ENCODE measurements around the gene GSTO1.

Gene GSTO1

DNA sequence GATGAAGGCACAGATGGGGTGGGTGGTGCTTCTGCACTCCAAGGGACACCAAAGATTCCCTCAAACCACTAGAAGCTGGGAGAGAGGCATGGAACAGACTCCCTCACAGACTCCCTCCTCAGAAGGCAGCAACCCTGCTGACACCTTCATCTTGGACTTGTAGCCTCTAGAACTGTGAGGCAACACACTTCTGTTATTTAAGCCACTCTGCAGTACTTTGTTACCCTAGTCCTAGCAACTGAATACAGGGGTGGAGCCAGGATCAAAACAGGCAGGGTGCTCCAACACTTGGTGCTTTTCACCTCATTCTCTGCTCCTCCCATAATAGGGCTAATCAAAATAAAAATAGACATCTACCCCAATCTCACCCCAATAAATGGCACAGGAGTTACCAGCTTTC lies 2.3 kb upstream of the GSTO1 start:
- no peak for DNase-seq

DNA sequence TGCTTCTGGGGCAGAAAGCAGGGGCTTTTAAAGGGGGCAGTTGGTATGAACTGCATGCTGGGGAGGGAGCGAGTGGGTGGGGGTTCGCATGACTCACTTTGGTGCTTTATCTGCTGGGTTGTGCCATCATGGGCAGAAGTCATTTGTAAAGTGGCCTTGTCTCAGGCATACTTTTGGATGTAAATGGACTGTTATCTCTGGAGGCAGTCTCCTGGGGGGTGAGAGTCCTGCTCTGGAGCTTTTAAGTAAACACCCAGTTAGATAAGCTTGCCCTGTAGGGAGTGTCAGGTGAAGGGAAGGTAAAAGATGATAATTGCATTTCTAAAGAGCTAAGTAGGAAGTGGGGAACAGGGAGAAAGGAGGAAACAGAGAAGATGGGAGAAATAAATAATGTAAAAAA lies 1.6 kb upstream of the GSTO1 start:
- DNase-seq: no peak

DNA sequence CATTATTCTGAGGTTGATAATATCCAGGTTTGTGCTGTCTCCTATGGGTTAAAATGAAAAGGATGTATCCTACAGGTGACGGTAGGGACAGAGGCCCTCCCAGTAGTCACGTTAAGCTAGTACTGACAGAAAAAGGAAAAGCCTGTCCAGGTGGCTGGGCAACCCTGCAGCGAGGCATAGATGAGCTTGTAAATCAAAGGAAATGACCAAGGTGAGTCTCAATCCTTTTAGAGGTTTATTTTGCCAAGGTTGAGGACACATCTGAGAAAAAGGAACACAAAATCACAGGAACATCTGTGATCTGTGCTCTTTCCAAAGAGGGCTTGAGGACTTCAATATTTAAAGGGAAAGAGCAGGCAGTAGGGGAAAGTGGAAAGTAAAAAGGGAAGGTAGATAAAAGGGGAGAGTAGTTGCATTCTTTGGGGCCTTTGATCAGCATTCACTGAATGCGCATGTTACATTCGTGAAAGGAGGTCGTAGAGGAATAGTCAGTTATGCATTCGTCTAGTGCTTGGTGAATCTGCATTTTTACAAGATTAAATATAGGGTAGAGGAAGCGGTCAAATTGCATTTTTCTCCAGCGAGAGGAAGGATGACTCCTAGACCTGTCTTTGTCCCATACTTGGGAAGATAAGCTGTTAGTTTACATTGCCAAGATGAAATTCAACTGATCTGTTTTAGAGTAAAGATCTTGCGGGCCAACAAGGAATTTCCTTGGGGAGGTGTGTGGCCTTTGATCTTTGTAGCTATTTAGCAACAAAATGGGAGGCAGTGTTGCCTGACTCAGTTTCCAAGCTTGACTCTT lies 884 bp upstream of the GSTO1 start:
- DNase-seq: no peak

DNA sequence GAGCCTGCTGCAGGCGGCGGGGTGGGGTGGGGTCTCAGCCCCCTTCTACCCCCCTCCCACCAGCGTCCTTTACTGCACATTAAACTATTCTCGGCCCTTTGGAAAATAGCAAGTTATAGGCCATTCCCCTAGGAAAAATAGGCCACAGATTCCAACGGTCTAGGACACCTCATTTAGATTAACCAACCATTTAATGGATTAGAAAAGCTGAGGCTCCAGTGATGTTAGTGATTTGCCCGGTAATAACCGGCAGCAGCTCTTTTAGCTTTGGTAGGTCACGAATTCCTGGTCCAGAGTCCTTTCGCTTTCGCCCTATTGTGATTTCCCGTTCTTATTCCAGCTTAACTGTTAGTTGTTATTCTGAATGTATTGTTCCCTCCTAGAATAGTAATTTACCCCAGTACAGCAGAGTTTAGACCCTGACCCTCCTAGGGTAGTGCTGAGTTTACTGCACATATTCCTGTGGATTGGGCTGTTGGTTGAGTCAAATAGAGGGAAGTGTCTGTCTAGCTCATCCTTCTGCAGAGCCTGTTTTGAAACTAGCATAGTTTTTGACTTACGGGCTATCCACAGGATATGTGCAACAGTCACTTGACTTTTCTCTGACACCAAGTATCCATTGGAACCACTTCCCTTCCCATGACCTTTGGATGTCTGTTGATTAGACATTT lies 754 bp downstream of the GSTO1 start:
- no peak for DNase-seq

DNA sequence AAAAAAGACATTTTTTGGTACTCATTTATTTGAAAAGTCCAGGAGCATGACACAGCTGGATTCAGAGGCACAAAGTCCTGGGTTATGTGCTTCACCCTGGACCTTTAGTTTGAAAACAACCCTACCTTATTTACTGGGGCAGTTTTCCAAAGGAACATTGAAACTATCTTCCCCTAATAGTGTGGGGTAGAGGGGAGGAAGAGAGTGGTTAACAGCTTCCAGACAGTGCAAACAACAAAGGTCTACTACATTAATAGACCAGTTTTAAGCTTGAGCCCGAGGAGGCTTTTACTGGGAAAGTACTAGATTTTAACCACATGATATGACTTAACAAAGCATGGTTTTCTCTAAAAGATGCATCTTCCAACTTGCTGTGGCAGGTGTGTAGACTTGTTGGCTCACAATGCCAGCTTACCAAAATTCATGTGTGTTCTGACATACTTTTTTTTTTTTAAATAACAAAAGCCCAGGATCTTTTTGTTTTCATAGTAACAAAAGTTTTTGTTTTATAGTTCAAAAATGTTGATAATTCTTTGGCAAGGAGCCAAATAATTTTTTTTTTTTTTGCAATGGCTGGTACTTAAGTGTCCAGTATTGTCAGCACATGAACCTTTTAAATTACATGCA lies 1.8 kb downstream of the GSTO1 start:
- no peak for DNase-seq

DNA sequence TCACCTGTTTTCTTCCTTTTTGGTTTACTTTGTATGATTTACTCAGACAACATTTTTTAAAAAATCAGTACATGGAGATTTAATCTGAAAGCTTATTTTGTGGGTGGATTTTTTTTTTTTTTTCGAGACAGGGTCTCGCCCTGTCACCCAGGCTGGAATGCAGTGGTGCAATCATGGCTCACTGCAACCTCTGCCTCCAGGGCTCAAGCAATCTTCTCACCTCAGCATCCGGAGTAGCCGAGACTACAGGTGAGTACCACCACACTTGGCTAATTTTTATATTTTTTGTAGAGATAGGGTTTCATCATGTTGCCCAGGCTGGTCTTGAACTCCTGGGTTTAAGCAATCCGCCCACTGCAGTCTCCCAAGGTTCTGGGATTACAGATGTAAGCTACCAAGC lies 2.5 kb downstream of the GSTO1 start:
- DNase-seq: no peak

DNA sequence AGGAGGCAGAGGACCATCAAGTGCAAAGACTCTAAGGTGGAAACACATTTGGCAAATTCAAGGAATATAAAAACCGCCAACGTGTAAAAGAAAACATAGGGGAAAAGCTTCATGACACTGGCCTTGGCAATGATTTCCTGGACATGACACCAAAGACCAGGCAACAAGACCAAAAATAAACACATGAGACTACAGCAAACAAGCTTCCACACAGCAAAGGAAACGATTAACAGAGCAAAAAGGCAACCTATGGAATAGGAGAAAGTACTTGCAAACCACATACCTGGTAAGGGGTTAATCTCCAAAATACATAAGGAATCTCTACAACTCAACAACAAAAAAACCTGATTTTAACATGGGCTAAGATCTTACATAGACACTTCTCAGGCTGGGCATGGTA lies 3.5 kb downstream of the GSTO1 start:
- no peak for DNase-seq

DNA sequence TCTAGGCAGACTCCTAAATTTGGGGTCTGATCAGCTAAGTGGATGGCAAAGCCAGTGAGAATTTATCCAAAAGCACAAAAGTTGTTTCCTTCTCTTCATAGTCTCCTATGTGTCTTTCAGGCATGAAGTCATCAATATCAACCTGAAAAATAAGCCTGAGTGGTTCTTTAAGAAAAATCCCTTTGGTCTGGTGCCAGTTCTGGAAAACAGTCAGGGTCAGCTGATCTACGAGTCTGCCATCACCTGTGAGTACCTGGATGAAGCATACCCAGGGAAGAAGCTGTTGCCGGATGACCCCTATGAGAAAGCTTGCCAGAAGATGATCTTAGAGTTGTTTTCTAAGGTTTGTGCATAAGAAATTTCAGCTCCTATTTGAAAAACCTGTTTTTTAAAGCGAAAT lies 4.8 kb downstream of the GSTO1 start:
- DNase-seq: no peak

DNA sequence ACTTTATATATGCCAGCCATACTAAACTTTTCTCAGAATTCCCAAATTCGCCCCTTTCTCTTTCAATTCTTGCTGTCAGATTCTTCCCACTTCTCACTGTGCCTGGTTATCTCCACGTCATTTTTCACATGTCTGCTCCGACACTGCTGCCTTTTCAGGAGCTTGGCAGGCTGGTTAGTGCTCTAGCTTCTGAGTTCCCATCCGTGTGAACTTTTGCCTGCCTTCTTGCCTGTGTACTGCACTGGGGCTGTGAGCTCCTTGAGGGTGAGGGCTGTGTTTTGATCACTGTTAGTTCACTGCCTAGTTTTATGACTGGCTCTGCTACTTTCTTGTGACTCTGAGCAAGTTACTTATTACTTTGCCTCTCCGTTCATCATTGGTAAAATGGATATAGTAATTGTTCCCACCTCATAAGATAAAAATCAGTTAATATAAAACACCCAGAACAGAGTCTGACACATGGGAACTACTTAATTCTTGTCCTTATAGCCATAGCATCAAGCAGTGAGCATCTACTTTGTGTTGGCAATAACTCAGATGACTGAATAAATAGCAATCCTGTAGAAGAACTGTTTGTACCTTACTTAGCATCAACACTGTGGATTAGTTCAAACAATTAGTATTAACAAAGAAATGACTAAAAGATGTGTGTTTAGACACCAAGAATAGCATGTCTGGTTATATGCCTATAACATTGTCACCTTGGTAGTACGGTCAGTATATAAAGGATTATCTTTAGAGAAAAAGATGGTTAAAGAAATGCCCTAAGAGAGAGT lies 5.5 kb downstream of the GSTO1 start:
- no peak for DNase-seq

DNA sequence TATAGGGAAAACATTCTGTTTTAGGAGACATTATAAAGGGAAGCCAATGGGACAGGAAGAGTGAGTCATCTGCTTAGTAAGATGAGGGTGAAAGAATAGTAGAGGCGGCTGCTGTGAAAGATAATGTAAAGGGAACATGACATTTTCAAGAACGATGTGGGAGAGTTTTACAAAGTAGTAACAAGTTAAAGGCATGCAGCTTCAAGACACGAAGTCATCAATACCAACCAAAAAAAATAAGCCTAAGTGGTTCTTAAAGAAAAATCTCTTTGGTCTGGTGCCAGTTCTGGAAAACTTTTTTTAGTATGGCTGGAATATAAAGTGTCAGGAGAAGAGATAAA lies 6.1 kb downstream of the GSTO1 start:
- DNase-seq: no peak

DNA sequence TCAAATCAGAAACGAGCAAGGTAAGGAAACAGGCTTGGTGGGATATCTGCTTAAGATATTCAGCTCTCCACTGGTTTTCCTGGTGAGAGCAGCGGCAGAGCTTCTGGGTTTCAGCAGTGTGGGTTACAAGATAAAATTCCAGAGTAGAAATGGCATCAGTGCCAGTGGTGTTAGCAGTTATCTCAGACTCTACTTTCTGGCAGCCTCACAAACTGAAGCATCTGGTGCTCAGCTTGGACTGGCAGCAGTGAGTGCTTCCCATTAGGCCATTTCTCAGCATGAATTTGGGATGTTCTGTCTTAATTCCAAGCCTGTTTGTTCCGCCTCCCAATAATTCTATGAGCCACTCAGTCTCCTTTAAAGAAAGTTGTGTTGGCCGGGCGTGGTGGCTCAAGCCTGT lies 7.4 kb downstream of the GSTO1 start:
- DNase-seq: no peak

DNA sequence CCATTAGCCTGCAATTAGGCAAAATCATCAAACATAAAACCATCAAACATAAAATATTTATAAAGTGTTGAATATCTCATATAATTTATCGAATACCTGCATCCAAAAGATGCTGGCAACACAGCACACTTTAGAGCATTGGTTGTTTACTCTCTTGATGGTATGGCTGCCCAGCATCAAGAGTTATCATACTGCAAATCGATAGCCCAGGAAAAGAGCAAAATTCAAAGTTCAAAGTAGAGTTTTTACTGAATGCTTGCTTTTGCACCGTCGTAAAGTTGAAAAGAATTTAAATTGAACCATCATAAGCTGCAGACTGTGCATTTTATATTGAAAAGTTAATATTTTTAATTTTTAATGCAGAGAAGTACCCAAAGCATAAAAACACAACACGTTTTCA lies 10.1 kb downstream of the GSTO1 start:
- no peak for DNase-seq

DNA sequence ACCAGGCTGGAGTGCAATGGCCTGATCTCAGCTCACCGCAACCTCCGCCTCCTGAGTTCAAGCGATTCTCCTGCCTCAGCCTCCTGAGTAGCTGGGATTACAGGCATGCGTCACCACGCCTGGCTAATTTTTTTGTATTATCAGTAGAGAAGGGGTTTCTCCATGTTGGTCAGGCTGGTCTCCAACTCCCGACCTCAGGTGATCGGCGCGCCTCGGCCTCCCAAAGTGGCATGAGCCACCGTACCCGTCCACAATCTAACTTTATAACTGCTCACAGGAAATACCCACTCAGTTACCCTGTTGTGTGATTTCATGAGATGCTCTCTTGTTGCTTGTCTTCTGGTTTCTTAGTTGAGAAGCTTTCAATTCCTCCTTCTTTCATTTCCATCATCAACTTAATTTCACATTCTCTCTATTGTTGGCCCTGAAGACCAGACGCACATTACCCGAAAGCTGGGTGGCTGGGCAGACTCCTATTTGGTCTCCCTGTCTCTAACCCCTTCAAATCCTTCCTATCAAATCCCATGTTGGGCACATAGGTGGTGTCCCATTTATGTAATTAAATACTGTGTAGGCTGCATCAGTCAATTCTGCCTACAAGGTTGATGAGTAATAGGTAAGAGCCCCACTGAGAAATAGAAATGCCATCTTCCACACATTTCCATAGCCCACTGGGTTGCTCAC lies 13.2 kb downstream of the GSTO1 start:
- DNase-seq: no peak

DNA sequence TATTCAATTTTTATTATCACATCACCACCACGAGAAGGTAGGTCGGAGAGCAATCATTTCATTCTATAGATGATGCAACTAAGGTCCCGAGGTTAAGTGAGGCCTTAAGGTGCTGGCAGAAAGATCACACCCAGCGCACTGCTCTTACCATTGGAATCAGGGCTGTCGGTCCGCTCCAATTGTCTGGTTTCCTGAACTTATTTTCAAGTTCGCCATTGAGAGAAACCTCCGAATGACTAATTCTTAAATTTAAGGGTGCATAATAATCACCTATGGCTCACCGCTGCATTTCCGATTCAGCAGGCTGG lies 13.7 kb downstream of the GSTO1 start:
- no peak for DNase-seq

DNA sequence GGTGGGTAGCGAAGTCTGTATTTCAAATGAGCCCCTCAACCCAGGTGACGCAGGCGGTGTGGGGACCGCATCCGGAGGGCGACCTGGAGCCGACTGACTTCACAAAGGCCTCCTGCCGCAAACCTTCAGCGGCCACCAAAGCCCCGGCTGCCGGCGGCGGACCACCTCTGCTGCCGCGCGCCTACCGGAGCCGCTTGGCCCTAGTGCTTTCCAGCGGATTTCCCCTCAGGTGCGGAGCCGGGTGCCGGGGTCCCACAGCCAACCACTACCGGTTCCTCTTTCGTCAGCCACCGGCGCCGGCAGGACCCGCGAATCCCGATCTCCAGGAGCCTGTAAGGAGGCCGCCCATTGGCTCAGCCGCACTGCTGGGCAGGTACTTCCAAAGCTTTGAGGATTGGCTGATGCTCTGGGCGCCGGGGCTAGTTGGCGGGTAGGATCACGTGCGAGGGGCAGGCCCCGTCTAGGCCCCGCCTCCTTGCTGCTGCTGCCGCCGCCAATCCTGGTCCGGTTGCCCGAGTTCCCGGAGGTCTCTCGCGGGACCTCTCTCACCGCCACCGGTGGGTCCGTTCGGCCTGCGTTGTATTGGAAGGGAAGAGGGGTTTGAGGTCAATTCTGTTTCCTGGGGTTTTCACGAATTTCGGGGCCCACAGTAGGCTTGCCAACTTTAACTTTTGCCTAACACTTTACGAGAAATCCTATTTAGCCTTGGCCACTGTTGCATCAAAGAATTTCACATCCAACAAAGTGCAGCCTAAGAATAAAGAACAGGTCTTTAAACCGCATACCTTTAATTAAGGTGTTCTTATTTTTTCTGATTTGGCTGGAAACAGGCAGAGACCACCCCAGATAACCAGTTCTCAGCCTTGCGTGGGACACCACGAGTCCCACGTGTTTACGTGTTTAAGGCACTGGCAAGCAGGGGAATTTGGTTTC lies 14.3 kb downstream of the GSTO1 start, which contains the start of gene GSTO2:
TSS of gene GSTO2 (plus strand) at position 472 of the 933 bp plus-strand sequence. CDS start 5,732 bp downstream, outside the sequence.
- DNase-seq: peak; percentile 97

DNA sequence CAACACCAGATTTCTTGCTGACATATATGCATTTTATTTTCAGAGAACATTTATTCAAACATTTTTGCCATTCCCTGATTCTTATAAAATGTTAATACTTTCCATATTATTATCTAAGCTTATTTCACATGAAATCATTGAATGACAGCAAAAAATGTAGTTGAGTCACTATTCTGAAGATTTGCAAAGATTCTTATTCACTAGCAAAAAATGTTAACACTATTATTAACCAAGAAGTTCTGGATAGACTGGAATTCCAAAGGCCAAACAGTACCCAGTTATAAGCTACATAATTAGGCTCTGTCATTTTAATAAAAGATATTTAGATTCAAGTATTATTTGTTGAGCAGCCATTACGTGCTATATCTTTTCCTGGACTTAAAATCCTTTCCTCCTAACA lies 18.6 kb downstream of the GSTO1 start:
- no peak for DNase-seq

DNA sequence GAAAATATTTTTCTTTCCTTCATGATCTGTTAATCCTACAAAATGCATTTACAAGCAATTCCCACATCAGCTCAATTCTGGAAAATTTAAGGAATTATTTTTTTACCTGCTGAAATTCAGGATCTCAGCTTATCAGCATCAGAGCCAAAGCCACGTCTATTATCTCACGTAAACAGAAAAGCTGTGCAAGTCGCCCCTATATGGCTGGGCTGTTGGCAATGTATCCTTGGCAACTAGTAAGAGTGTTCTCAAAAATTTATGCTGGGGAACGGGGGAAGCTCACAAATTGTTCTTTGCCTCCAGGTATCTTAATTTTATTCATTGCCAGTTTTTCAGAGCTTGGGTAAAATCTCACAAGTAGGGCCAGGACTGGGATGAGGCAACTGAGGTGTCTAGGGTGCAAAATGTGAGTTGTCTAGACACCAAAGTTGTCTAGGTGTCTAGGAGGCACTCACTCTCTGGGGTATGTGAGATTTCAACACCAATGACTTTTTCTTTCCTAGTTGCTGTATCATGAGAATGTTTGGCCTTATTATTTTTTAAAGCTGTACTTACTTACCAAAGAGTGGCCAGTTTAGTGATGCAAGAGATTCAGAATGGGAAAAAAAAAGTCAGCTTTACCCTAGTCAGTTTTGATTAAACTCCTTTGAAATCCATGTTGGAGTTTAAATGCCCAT lies 19.3 kb downstream of the GSTO1 start:
- no peak for DNase-seq

DNA sequence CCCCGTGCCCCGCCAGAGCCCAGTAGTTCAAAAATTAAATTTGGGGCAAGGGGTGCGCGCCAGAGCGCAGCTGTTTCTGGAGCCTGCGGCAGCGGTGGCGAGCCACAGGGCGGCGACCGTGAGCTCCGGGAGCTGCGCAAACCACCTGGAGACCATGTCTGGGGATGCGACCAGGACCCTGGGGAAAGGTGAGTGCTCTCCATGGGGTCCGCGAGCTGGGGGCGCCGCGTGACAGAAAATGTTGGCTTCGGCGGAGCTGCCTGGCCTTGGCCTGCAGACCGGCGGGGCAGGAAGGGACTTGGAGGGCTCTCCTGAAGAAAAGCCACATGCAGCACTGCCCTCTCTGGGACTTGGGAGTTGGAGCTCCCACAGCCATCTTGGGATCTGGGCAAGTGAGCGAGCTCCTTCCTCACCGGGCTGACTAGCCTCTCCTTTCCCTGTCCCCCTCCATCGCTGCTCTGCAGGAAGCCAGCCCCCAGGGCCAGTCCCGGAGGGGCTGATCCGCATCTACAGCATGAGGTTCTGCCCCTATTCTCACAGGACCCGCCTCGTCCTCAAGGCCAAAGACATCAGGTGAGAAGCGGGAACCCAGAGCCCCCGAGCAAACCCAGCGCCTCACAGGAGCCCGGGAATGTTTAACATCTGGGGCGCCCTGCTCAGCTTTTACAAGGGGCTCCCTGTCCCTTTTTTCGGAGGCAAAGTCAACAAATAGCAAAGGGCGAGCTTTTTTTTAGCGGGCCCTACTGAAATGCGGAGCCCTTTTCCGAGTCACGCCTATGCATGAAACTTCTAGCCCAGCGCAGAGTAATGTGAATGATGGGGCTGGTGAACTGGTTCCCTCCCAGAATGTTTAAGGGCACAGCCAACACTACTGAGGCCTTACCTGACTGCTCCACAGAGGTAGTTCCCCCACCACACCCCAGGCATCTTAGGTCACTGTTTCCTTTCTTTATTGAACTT lies 20.4 kb downstream of the GSTO1 start:
- no peak for DNase-seq

DNA sequence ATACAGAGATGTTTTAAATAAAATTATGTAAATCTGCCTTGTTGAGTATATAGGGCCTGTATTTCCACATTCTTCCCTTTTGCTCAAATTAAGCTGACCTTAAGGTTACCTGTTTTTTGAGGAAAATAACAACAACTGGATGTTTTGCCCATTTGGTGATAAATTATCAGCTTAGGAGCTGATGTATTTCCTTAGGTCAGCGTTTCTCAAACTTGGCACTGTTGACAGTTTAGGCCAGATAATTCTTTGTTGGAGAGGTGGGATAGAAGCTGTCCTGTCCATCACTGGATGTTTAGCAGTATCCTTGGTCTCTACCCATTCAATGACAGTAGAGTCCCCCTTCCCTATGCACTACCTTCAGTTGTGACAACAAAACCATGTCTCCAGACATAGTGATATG lies 21.5 kb downstream of the GSTO1 start:
- no peak for DNase-seq

DNA sequence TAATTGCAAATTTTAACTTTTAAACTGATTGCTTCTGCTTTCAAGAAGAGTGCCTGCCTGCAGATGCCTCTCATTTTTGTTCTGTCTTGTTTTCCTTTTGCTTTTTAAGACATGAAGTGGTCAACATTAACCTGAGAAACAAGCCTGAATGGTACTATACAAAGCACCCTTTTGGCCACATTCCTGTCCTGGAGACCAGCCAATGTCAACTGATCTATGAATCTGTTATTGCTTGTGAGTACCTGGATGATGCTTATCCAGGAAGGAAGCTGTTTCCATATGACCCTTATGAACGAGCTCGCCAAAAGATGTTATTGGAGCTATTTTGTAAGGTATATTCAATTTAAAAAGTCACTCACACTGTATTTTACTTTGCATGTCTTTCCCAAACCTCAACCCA lies 23.1 kb downstream of the GSTO1 start:
- DNase-seq: no peak
